ENCODE data around the gene FANCC. TPM values are rescaled to one million over a fixed set of nuclear protein-coding genes. Genes with fewer than 3 reads are reported as not detected.

The FANCC gene, protein sequence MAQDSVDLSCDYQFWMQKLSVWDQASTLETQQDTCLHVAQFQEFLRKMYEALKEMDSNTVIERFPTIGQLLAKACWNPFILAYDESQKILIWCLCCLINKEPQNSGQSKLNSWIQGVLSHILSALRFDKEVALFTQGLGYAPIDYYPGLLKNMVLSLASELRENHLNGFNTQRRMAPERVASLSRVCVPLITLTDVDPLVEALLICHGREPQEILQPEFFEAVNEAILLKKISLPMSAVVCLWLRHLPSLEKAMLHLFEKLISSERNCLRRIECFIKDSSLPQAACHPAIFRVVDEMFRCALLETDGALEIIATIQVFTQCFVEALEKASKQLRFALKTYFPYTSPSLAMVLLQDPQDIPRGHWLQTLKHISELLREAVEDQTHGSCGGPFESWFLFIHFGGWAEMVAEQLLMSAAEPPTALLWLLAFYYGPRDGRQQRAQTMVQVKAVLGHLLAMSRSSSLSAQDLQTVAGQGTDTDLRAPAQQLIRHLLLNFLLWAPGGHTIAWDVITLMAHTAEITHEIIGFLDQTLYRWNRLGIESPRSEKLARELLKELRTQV
- total RNA-seq (2022): 10.1 and 14.5 TPM in 2 replicates
- percentile 63 among the genes with signal in this experiment for Bru-seq, nascent RNA
- percentile 46 among the genes with signal in this experiment for BruChase-seq, experiment 1, labeled RNA remaining after a 6-hour chase
- BruChase-seq, experiment 2, labeled RNA remaining after a 2-hour chase: percentile 46 among the genes with signal in this experiment
- long read RNA-seq, full-length matches to known transcripts: 3 of 14 reads
- long read RNA-seq, partial matches to known transcripts: 3 of 14 reads
- long read RNA-seq, other reads (novel, unspliced or antisense): 8 of 14 reads

DNA sequence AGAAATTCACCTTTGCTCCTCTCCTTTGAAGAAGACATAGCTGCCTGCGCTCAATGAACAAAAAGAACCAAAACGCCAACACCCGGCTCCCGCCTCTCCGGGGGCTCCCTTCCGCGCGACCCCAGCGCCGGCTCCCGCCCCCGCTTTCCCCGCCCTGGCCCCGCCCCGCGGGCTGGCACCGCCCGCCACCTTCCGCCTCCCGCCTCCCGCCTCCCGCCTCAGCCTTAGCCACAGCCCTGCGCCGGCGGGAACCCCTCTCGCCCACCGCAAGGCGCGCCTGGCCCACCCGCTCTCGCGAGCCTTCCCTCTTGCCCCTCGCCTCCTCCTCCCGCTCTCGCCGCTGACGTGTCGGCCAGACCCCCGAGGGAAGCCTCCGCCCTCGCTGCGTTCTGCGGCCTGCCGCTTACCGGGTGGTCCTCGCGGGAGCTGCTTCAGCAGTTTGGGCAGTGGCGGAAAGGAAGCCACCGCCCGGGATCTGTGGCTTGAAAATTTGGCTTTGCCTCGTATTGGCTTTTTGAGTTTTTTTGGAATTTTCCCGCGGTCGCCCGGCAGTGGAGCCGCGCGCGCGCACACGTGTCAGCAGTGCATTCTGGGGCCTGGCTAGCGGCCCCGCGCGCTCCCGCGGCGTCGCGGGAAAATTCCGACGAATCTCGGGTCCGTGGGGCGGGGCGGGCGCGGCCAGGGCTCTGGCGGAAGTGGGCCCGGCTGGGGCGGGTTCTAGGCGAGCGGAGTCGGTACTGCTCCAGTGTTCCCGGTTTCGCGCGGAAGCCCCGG is at the start of gene FANCC:
TSS of gene FANCC (minus strand) at position 591 of the 774 bp plus-strand sequence. CDS start 68,418 bp downstream, outside the sequence.
- no TSS peak for BruUV-seq (replicated peaks)
- Mint-ChIP-seq H3K27ac (ENCODE audit: unreplicated experiment) (peak within 1 kb of the TSS; percentile 77), H3K36me3 (ENCODE audit: insufficient read depth, unreplicated experiment) (peaks cover 22% of the 10 kb centered on the region), H3K27me3 (ENCODE audit: unreplicated experiment) (peaks cover 13% of the 10 kb centered on the region), H3K9me3 (ENCODE audit: low read depth, unreplicated experiment) (no peaks in the 10 kb centered on the region), H3K4me1 (ENCODE audit: low read depth, unreplicated experiment) (peaks cover 14% of the 10 kb centered on the region), H3K4me3 (ENCODE audit: low read depth, unreplicated experiment) (peak within 1 kb of the TSS; percentile 86)
- TF ChIP-seq, protein P1, sequence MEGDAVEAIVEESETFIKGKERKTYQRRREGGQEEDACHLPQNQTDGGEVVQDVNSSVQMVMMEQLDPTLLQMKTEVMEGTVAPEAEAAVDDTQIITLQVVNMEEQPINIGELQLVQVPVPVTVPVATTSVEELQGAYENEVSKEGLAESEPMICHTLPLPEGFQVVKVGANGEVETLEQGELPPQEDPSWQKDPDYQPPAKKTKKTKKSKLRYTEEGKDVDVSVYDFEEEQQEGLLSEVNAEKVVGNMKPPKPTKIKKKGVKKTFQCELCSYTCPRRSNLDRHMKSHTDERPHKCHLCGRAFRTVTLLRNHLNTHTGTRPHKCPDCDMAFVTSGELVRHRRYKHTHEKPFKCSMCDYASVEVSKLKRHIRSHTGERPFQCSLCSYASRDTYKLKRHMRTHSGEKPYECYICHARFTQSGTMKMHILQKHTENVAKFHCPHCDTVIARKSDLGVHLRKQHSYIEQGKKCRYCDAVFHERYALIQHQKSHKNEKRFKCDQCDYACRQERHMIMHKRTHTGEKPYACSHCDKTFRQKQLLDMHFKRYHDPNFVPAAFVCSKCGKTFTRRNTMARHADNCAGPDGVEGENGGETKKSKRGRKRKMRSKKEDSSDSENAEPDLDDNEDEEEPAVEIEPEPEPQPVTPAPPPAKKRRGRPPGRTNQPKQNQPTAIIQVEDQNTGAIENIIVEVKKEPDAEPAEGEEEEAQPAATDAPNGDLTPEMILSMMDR (IDR thresholded peaks at IDR 0.05; ENCODE audit: unreplicated experiment): no peak
- CTCF ChIA-PET: interaction anchor here (0.6 kb wide), 1 partner anchor 82 kb away, joined by 3 read pairs; no protein-coding TSS in a partner anchor
- peak; percentile 85 for DNase-seq
- intact Hi-C loops (cut with micrococcal nuclease; ENCODE audit: unreplicated experiment): no loop called here

DNA sequence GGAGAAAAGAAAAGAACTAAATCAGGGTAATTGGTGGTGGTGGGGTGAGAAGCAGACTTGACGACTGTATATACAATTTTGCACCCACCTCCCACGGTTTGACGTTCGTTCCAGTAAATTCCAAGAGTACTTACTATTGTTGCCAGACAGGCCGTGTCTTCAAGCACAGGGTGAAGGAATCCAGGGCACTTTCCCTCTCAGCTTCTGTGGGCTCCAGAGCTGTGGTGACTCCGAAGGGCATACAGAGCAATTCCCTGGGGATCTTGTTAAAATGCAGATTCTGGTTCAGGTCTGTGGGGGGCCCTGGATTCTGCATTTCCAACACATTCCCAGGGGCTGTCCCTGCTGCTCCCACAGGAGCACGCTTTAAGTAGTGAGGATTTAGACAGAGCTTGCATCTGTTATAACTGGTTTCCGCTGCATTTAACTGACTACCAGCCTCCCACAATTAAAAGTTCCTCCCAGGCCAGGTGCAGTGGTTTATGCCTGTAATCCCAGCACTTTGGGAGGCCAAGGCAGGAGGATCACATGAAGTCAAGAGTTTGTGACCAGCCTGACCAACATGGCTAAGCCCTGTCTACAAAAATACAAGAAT is 49.3 kb upstream of the FANCC start:
- DNase-seq: no peak
- Mint-ChIP-seq H3K9me3 (ENCODE audit: low read depth, unreplicated experiment) (no peaks in the 10 kb centered on the region), H3K4me1 (ENCODE audit: low read depth, unreplicated experiment) (no peaks in the 10 kb centered on the region), H3K27ac (ENCODE audit: unreplicated experiment) (no peak overlapping the region), H3K36me3 (ENCODE audit: insufficient read depth, unreplicated experiment) (no peaks in the 10 kb centered on the region), H3K4me3 (ENCODE audit: low read depth, unreplicated experiment) (no peak overlapping the region), H3K27me3 (ENCODE audit: unreplicated experiment) (no peaks in the 10 kb centered on the region)
- BruUV-seq (replicated peaks): no TSS peak
- CTCF ChIA-PET: no interaction called here
- intact Hi-C loops (cut with micrococcal nuclease; ENCODE audit: unreplicated experiment): no loop called here
- TF ChIP-seq, protein P1 (IDR thresholded peaks at IDR 0.05; ENCODE audit: unreplicated experiment): no peak

DNA sequence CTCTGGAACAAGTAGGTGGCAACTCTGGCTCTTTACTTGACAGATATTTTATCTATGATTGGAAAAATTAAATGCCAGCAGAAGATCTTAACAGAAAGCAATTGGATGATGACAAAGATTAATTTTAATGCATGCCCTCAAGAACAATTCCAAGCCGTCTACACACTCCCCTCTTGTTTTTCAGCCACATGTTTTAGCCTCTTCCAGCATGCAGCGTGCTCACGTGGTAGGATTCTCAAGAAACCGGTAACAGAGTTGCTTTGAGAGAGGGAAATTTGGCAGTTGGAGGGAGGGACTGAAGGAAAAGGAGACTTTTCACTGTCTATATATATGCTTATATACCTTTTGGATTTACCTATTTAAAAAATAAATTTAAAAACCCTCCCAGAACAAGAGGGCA is 48.3 kb upstream of the FANCC start:
- Mint-ChIP-seq H3K36me3 (ENCODE audit: insufficient read depth, unreplicated experiment) (no peaks in the 10 kb centered on the region), H3K27ac (ENCODE audit: unreplicated experiment) (no peak overlapping the region), H3K9me3 (ENCODE audit: low read depth, unreplicated experiment) (no peaks in the 10 kb centered on the region), H3K4me3 (ENCODE audit: low read depth, unreplicated experiment) (no peak overlapping the region), H3K27me3 (ENCODE audit: unreplicated experiment) (no peaks in the 10 kb centered on the region), H3K4me1 (ENCODE audit: low read depth, unreplicated experiment) (no peaks in the 10 kb centered on the region)
- CTCF ChIA-PET: no interaction called here
- intact Hi-C loops (cut with micrococcal nuclease; ENCODE audit: unreplicated experiment): no loop called here
- TF ChIP-seq, protein P1 (IDR thresholded peaks at IDR 0.05; ENCODE audit: unreplicated experiment): no peak
- DNase-seq: no peak
- no TSS peak for BruUV-seq (replicated peaks)
